Colonic mucosa (tissue), 4 donors: ENCODE measurements around the gene DNPEP. TPM values are rescaled to one million over a fixed set of nuclear protein-coding genes. Genes with fewer than 3 reads are reported as not detected.
A peak's percentile ranks its signal among the peaks of the same experiment; 100 is the strongest.

Experiments used
- DNase-seq: peaks from one replicate; pipeline ENCODE4 v3.0.0-alpha.2; 2020
- H3K27ac ChIP-seq: fragments of 200-600 bp; one replicate; pipeline ENCODE4 v1.8.0; 2021
- H3K27me3 ChIP-seq: fragments of 200-600 bp; one replicate; pipeline ENCODE4 v1.8.0; 2021
- H3K36me3 ChIP-seq: fragments of 200-600 bp; one replicate; pipeline ENCODE4 v1.8.0; 2021
- H3K4me1 ChIP-seq: fragments of 200-600 bp; one replicate; pipeline ENCODE4 v1.8.0; 2021; ENCODE audit warnings: mild to moderate bottlenecking
- H3K4me3 ChIP-seq: fragments of 200-600 bp; one replicate; pipeline ENCODE4 v1.8.0; 2021
- H3K9ac ChIP-seq, 2 donors: one replicate each; pipeline ENCODE4 v1.7.0; 2013; ENCODE audit warnings: control low read depth in 2 of 2, low read depth in 2 of 2, low read length in 2 of 2
- H3K9me3 ChIP-seq: fragments of 200-600 bp; one replicate; pipeline ENCODE4 v1.8.0; 2021
- intact Hi-C: fragments of 100-400 bp; cut with DNase I; formaldehyde crosslinking; loops from one replicate; pipeline ENCODE4 v1.14.1; 2022
- total RNA-seq, 2 donors: library from RNA; stranded (reverse); fragmentation: NEBNext Ultra II Directional in 1 of 2; extraction: Animal tissue kit (Norgen Biotek cat#: 25700) in 1 of 2; gene quantifications; one replicate each; pipeline ENCODE4 v1.2.1, GENCODE V29; 2021
- TF ChIP-seq, protein P1 (sequence below): fragments of 200-600 bp; IDR thresholded peaks from one replicate; pipeline ENCODE4 v1.8.0; 2022; ENCODE audit warnings: antibody characterized with exemption, mild to moderate bottlenecking
- donor health status: healthy.
- donor health status: DM: no; HTN: no; CAD: no.
- donor health status: DM: no; HTN: no; CAD: no.

The DNPEP gene
- total RNA-seq, 2 donors from 2014 or later: 96.1 to 96.7 TPM

DNA sequence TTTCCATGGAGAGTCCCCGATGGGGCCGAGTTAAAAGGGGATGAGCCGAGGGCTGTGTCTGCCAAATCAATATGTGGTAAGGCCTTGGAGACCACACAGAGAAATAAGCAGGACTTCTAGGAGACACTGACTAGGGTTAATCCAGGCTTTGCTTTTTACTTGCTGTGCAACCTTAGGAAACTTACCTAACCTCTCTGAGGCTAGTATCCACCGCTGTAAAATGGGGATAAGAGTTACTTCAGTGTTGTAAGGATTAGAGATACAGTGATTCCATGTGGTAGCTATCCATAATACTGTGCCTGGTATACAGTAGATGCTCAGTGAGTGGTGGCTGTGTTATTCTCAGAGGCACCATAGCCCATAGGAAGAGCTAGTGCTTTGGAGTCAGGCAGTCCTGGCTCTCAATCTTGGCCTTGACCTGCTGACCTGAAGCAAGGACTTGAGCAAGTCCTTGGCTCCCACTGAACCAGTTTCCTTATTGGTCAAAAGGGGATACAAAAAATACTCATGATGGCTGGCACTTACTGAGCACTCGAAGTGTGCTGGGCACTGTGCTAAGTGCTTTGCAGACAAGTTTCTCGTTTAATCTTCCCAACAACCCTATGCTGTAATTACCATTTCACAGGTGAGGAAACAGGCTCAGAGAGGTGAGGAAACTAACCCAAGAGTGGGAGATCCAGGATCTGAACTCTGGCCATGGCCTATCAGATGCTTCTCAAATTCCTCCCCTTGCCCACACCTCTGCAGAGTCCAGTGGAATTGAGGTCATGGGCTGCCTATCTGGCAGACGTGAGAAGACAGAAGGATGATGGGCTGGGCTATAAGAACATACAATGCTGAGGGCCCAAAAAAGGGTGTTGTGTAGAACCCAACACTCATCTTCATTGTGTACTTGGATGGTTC lies 18.5 kb upstream of the DNPEP start:
- no peak overlapping the region for H3K4me3 ChIP-seq
- intact Hi-C loops: no loop called here
- H3K36me3 ChIP-seq: no peaks in the 10 kb centered on the region
- peak overlapping the region; percentile 32 for H3K27ac ChIP-seq
- H3K9ac ChIP-seq: peak overlapping the region in 1 of 2 donors; percentile 24
- H3K27me3 ChIP-seq: no peaks in the 10 kb centered on the region
- no peaks in the 10 kb centered on the region for H3K4me1 ChIP-seq
- H3K9me3 ChIP-seq: no peaks in the 10 kb centered on the region
- DNase-seq: no peak
- TF ChIP-seq, protein P1, sequence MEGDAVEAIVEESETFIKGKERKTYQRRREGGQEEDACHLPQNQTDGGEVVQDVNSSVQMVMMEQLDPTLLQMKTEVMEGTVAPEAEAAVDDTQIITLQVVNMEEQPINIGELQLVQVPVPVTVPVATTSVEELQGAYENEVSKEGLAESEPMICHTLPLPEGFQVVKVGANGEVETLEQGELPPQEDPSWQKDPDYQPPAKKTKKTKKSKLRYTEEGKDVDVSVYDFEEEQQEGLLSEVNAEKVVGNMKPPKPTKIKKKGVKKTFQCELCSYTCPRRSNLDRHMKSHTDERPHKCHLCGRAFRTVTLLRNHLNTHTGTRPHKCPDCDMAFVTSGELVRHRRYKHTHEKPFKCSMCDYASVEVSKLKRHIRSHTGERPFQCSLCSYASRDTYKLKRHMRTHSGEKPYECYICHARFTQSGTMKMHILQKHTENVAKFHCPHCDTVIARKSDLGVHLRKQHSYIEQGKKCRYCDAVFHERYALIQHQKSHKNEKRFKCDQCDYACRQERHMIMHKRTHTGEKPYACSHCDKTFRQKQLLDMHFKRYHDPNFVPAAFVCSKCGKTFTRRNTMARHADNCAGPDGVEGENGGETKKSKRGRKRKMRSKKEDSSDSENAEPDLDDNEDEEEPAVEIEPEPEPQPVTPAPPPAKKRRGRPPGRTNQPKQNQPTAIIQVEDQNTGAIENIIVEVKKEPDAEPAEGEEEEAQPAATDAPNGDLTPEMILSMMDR: no peak

DNA sequence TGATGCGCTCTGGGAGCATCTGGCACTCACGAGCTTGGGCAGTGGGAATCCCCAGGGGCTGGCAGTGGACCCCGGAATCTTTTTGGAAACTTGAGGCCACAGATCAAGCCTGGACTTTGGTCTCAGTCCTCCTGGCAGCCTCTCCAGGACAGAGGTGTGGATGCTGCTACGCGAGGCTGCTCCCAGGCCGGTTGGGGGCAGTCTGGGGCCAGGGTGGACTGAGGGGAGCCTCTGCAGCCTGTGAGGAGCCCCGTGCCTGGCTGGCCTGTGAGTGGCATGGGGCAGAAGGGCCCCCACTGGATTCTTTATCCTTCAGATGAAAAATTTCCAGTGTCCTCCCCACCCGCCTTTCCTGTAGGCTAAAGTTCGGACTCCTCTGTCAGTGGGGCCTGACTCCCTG lies 17.7 kb upstream of the DNPEP start:
- H3K36me3 ChIP-seq: no peaks in the 10 kb centered on the region
- peak overlapping the region in 1 of 2 donors; percentile 24 for H3K9ac ChIP-seq
- no peaks in the 10 kb centered on the region for H3K27me3 ChIP-seq
- no peaks in the 10 kb centered on the region for H3K4me1 ChIP-seq
- H3K9me3 ChIP-seq: no peaks in the 10 kb centered on the region
- TF ChIP-seq, protein P1: no peak
- DNase-seq: no peak
- intact Hi-C loops: no loop called here
- peak overlapping the region; percentile 32 for H3K27ac ChIP-seq
- no peak overlapping the region for H3K4me3 ChIP-seq

DNA sequence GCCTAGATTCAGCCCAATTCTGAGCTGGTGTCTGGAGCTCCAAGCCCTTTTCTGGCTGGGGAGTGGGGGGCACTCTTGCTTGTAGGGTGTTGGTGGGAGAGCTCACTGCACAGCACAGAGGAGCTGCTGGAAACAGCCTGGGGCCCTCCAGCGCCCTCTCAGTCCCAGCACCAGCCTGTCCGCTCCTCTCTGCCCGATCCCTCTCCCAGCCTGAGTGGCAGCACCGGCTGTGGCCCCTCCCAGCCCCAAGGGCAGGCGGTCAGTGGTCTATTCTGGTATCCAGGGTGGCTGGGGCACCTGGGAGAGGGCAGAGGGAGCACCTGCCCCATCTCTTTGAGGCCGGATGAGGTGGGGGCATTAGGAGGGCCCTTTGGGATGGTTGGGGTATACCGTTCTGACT lies 17.2 kb upstream of the DNPEP start:
- Histone ChIP-seq H3K27ac (peak overlapping the region; percentile 27), H3K9me3 (no peaks in the 10 kb centered on the region), H3K9ac (no peak overlapping the region), H3K4me1 (no peaks in the 10 kb centered on the region), H3K27me3 (no peaks in the 10 kb centered on the region), H3K36me3 (no peaks in the 10 kb centered on the region), H3K4me3 (no peak overlapping the region)
- TF ChIP-seq, protein P1: no peak
- intact Hi-C loops: loop anchor here (5.0 kb wide), 1 partner anchor 72 kb away; no protein-coding TSS in a partner anchor
- DNase-seq: no peak

DNA sequence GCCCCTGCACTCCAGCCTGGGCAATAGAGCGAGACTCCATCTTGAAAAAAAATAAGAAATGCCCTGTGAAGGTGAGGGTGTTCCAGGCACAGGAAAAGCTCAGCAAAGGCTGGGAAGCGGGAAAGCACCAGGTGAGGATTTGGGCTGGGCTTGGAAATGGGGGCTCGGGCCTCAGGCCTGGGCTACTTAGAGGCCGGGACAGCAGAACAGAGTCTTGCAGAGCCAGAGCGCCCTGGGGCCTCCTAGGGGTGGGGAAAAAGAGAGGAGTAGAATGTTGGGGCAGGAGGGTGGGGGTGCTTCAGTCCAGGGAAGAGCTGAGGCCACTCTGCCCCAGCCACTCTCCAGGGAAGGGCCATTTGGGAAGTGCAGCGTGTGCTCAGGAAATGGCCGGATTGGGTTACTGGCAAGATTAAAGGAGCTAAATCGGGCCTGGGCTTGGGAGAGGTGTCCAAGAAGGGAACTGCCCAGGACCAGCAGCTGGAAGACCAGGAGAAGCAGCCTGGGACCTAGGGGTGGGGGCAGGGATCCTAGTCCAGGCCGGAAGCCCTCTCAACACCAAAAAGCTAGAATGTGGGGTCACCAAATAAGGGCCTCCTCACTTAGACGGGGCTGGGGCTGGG lies 16.7 kb upstream of the DNPEP start:
- Histone ChIP-seq H3K36me3 (no peaks in the 10 kb centered on the region), H3K9me3 (no peaks in the 10 kb centered on the region), H3K9ac (no peak overlapping the region), H3K27ac (no peak overlapping the region), H3K4me3 (no peak overlapping the region), H3K27me3 (no peaks in the 10 kb centered on the region), H3K4me1 (peaks cover 3% of the 10 kb centered on the region)
- TF ChIP-seq, protein P1: no peak
- intact Hi-C loops: loop anchor here (5.0 kb wide), 1 partner anchor 73 kb away; no protein-coding TSS in a partner anchor
- no peak for DNase-seq

DNA sequence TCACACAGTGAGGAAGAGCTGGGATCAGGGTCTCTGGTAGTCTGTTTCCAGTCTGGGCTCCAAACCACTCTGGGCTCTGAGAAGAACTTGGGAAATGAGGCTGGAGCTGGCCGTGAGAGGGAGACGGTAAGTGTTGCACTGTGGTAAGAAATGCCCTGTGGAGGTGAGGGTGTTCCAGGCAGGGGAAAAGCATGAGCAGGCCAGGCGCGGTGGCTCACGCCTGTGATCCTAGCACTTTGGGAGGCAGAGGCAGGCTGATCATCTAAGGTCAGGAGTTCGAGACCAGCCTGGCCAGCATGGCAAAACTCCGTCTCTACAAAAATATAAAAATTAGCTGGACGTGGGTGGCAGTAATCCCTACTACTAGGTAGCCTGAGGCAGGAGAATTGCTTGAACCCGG lies 16.1 kb upstream of the DNPEP start:
- H3K4me3 ChIP-seq: no peak overlapping the region
- no peak overlapping the region for H3K9ac ChIP-seq
- no peak for DNase-seq
- intact Hi-C loops: loop anchor here (5.0 kb wide), 1 partner anchor 73 kb away; no protein-coding TSS in a partner anchor
- no peaks in the 10 kb centered on the region for H3K9me3 ChIP-seq
- H3K4me1 ChIP-seq: peaks cover 5% of the 10 kb centered on the region
- H3K36me3 ChIP-seq: no peaks in the 10 kb centered on the region
- no peak overlapping the region for H3K27ac ChIP-seq
- H3K27me3 ChIP-seq: no peaks in the 10 kb centered on the region
- TF ChIP-seq, protein P1: no peak
